IPS DF 6.9 (cell line): ENCODE results near the gene VWF.
"Not testable (repeated sequence)": the region's sequence is repeated elsewhere in the genome, so short reads cannot be mapped to it uniquely, and the experiment has no call there.

Experiments
- DNase-seq: peaks from one replicate; pipeline ENCODE4 v3.0.0-alpha.2; 2013; ENCODE audit warnings: low read depth, low spot score
- H3K27ac ChIP-seq: one replicate; pipeline ENCODE4 v1.5.1; 2013; ENCODE audit warnings: low read length, control low read depth
- H3K27me3 ChIP-seq: 2 replicates; pipeline ENCODE4 v1.6.1; 2013; ENCODE audit warnings: mild to moderate bottlenecking, low read length; ENCODE audit not compliant: control insufficient read depth, insufficient read depth
- H3K36me3 ChIP-seq: 2 replicates; pipeline ENCODE4 v1.6.1; 2013; ENCODE audit warnings: low read length; ENCODE audit not compliant: control insufficient read depth, insufficient read depth
- H3K4me1 ChIP-seq: 2 replicates; pipeline ENCODE4 v1.6.1; 2013; ENCODE audit warnings: low read length; ENCODE audit not compliant: control insufficient read depth, insufficient read depth
- H3K4me3 ChIP-seq: 2 replicates; pipeline ENCODE4 v1.5.1; 2013; ENCODE audit warnings: mild to moderate bottlenecking, low read length
- H3K9me3 ChIP-seq: 2 replicates; pipeline ENCODE4 v1.6.1; 2013; ENCODE audit warnings: low read length, inconsistent platforms; ENCODE audit not compliant: control insufficient read depth, insufficient read depth
- WGBS: extraction: QIAGEN DNeasy Blood & Tissue Kit; methylation state at CpG from one replicate; pipeline ENCODE4 v1.1.7; 2013; ENCODE audit warnings: mixed read lengths, missing lambda C conversion rate; ENCODE audit not compliant: insufficient read length, insufficient coverage; 5-methylcytosine and 5-hydroxymethylcytosine counted together

Gene VWF

DNA sequence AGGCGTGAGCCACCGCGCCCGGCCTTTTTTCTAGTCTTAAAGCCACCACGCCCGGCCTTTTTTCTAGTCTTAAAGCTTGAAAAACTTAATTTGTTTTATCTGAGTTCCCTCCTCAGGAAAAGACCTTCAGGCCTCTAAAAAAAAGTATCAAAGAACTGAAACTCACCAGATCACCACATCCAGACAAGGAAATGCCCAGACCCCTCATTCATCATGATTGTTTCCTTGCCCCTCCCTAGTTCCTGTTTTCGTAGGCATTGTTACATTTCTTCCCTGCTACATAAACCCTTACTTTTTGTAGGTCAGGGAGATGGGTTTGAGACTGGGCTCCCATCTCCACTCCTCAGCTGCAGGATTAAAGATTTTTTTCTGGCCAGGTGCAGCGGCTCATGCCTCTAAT, 21.1 kb upstream of the VWF start:
- Histone ChIP-seq H3K4me3 (no peak overlapping the region), H3K4me1 (peaks cover 2% of the 10 kb centered on the region; the same call in 1 of the 2 replicates), H3K9me3 (no peaks in the 10 kb centered on the region), H3K27ac (no peak overlapping the region), H3K36me3 (no peaks in the 10 kb centered on the region), H3K27me3 (no peaks in the 10 kb centered on the region)
- WGBS = no CpG with 5 or more reads among the region's 8 CpGs
- no peak for DNase-seq

DNA sequence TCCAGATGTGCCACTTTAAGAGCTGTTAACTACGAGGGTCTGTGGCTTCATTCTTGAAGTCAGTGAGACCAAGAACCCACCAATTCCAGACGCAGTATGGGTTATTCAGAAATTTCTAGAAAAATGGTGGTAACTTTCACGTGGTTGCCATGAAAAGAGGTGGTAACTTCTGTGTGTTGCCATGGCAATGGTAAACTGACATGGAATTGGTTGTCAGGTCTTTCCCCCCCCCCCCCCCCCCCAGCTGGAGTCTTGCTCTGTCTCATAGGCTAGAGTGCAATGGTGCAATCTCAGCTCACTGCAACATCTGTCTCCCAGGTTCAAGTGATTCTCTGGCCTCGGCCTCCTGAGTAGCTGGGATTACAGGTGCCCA, 18.8 kb upstream of the VWF start:
- Histone ChIP-seq H3K9me3 (no peaks in the 10 kb centered on the region), H3K36me3 (no peaks in the 10 kb centered on the region), H3K27me3 (no peaks in the 10 kb centered on the region), H3K4me1 (peaks cover 2% of the 10 kb centered on the region; the same call in 1 of the 2 replicates), H3K27ac (no peak overlapping the region), H3K4me3 (no peak overlapping the region)
- no peak for DNase-seq
- WGBS = no CpG with 5 or more reads among the region's 4 CpGs

DNA sequence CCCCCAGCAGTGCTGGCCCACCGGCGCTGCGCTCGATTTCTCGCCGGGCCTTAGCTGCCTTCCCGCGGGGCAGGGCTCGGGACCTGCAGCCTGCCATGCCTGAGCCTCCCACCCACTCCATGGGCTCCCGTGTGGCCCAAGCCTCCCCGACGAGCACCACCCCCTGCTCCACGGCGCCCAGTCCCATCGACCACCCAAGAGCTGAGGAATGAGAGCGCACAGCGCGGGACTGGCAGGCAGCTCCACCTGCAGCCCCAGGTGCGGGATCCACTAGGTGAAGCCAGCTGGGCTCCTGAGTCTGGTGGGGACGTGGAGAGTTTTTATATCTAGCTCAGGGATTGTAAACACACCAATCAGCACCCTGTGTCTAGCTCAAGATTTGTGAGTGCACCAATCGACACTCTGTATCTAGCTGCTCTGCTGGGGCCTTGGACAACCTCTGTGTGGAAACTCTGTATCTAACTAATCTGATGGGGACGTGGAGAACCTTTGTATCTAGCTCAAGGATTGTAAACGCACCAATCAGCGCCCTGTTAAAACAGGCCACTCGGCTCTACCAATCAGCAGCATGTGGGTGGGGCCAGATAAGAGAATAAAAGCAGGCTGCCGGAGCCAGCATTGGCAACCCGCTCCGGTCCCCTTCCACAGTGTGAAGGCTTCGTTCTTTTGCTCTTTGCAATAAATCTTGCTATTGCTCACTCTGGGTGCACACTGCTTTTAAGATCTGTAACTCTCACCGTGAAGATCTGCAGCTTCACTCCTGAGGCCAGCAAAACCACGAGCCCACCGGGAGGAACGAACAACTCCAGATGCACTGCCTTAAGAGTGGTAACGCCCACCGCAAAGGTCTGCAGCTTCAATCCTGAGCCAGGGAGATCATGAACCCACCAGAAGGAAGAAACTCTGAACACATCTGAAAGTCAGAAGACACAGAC, 18.2 kb upstream of the VWF start:
- not testable (repeated sequence) for H3K27me3 ChIP-seq, H3K27ac ChIP-seq, H3K36me3 ChIP-seq, H3K4me3 ChIP-seq, DNase-seq, H3K9me3 ChIP-seq, H3K4me1 ChIP-seq
- no CpG with 5 or more reads among the region's 35 CpGs for WGBS

DNA sequence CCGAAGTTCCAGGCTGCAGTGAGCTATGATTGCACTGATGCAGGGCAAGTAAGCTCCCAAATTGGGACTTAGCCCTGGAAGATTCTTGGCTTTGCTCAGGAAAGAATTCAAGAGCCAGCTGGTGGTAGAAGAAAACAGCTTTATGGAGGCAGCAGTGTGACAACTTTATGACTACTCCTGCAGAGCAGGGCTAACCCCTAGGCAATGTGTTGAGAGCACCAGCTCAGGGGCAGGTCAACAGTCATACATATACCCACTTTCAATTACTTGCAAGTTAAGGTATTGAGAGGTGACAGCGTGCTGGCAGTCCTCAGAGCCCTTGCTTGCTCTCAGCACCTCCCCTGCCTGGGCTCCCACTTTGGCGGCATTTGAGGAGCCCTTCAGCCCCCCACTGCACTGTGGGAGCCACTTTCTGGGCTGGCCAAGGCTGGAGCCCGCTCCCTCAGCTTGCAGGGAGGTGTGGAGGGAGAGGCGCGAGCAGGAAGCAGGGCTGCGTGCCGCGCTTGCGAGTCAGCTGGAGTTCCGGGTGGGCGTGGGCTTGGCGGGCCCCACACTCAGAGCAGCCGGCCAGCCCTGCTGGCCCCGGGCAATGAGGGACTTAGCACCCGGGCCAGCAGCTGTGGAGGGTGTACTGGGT, 17.4 kb upstream of the VWF start:
- H3K36me3 ChIP-seq, H3K4me3 ChIP-seq, H3K9me3 ChIP-seq, H3K4me1 ChIP-seq, H3K27ac ChIP-seq, H3K27me3 ChIP-seq, DNase-seq: not testable (repeated sequence)
- no CpG with 5 or more reads among the region's 16 CpGs for WGBS

DNA sequence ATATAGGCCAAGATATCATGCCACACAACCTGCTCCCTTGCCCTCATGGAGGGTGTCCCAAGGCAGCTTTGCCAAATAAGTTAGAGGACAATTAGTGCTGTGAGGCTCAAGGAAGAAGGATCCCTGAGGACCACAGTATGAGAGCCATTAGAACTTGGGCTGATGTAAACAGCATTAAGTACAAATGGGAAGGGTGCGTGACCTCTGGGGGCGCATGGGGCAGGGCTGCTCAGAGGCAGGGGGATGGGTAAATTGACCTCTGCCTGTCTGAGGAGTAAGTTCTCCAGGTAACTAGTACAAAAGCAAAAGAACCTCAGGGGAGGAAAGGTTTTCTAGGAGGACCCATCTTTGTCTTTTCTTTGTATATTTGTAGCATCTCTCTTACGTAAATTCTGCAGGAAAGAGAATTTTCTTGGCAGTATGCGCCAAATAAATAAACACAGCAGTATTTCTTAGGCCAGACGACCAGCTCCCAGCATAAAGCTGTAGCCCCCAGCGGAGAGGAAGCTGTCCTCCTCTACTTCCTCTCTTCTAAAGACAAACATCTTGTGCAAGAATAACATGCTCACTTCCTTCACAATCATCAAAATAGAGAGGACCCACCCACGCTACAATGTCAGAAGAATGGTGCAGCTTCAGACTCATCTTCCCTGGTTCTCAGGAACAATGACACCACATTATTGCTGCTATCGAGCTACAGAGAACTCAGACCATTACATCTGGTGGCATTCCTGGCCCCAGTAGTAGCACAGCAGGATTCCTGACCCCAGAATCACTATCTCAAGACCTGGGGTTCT, 16.4 kb upstream of the VWF start:
- Histone ChIP-seq H3K36me3 (no peaks in the 10 kb centered on the region), H3K4me1 (peaks cover 2% of the 10 kb centered on the region; the same call in 1 of the 2 replicates), H3K27me3 (no peaks in the 10 kb centered on the region), H3K9me3 (no peaks in the 10 kb centered on the region), H3K27ac (no peak overlapping the region), H3K4me3 (no peak overlapping the region)
- no peak for DNase-seq
- no CpG with 5 or more reads among the region's 8 CpGs for WGBS

DNA sequence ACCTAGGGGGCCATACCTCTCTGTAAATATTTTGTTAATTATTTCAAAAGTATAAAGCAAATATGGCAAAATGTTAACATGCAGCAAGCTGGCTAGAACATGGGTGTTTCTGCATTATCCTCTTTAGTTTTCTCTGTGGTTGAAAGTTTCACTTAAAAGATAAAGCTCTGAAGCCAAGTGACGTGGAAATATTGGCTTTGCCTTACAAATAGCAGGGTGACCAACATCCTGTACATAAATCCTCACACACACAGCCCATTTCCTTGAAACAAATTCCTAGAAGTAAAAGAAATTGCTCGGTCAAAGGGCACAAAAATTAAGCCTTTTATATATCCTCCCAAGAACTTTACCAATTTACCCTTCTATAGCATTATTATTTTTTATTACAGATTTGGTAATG, 10.6 kb upstream of the VWF start:
- Histone ChIP-seq H3K36me3 (no peaks in the 10 kb centered on the region), H3K27ac (no peak overlapping the region), H3K27me3 (no peaks in the 10 kb centered on the region), H3K4me3 (no peak overlapping the region), H3K9me3 (no peaks in the 10 kb centered on the region), H3K4me1 (no peaks in the 10 kb centered on the region)
- WGBS = no CpG with 5 or more reads among the region's 2 CpGs
- DNase-seq = no peak

DNA sequence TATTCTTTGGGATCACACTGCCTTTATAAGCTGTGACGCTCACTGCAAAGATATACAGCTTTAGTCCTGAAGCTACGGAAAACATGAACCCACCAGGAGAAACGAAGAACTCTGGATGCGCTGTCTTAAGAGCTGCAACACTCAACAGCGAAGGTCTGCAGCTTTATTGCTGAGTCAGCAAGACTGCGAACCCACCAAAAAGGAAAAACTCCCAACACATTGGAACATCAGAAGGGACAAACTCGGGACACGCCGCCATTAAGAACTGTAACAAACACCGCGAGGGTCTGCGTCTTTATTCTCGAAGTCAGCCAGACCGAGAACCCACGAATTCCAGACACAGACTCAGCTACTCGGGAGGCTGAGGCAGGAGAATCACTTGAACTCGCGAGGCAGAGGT, 9.2 kb upstream of the VWF start:
- DNase-seq = no peak
- Histone ChIP-seq H3K4me3 (no peak overlapping the region), H3K36me3 (no peaks in the 10 kb centered on the region), H3K4me1 (no peaks in the 10 kb centered on the region), H3K27me3 (no peaks in the 10 kb centered on the region), H3K27ac (no peak overlapping the region), H3K9me3 (no peaks in the 10 kb centered on the region)
- no CpG with 5 or more reads among the region's 18 CpGs for WGBS

DNA sequence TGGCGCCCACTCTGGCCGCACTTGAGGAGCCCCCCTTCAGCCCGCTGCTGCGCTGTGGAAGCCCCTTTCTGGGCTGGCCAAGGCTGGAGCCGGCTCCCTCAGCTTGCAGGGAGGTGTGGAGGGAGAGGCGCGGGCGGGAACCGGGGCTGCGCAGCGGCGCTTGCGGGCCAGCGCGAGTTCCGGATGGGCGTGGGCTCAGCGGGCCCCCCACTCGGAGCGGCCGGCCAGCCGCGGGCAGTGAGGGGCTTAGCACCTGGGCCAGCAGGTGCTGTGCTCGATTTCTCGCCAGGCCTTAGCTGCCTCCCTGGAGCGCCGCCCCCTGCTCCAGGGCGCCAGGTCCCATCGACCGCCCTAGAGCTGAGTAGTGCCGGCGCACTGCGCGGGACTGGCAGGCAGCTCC, 8.0 kb upstream of the VWF start:
- H3K4me3 ChIP-seq = no peak overlapping the region
- no peaks in the 10 kb centered on the region for H3K4me1 ChIP-seq
- no peak overlapping the region for H3K27ac ChIP-seq
- DNase-seq = no peak
- no peaks in the 10 kb centered on the region for H3K36me3 ChIP-seq
- WGBS = no CpG with 5 or more reads among the region's 34 CpGs
- H3K9me3 ChIP-seq = no peaks in the 10 kb centered on the region
- no peaks in the 10 kb centered on the region for H3K27me3 ChIP-seq

DNA sequence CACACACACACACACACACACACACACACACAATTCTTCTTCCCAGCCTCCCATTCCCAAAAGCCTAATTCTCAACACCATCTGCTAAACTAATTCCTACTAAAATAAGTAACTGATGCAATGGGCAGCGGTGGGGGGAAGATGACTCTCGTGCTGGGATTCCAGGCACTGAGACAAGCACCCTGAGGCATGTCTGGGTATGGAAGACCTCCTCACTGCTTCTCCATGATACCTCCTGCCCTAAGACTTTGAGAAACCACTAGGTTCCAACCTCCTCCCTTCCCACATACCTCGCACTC, 789 bp upstream of the VWF start:
- WGBS = no CpG with 5 or more reads among the region's 3 CpGs
- Histone ChIP-seq H3K4me1 (peaks cover 3% of the 10 kb centered on the region), H3K27me3 (no peaks in the 10 kb centered on the region; the same call in 1 of the 2 replicates), H3K36me3 (no peaks in the 10 kb centered on the region), H3K4me3 (no peak overlapping the region), H3K27ac (no peak overlapping the region), H3K9me3 (no peaks in the 10 kb centered on the region)
- no peak for DNase-seq

DNA sequence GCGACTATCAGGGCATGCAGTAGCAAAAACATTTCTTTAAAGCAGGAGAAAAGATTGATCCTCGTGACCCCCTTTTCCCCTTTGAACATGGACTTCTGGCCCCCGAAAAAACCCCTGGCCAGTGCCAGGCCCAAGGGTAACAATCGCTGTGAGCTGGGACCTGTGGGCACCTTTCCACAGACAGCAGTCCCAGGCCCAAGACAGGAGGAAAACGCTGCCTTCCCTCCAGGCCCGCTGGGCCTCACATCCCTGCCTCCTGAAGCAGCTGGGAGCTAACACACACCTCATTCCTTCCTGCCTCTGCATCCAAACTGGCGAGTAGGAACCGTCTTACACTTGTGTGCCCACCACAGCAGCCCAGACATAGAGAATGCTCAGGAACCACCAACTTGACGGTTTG, 1.2 kb downstream of the VWF start:
- Histone ChIP-seq H3K36me3 (no peaks in the 10 kb centered on the region), H3K27me3 (no peaks in the 10 kb centered on the region; the same call in 1 of the 2 replicates), H3K9me3 (no peaks in the 10 kb centered on the region), H3K4me3 (no peak overlapping the region), H3K4me1 (peaks cover 3% of the 10 kb centered on the region), H3K27ac (no peak overlapping the region)
- no peak for DNase-seq
- WGBS = no CpG with 5 or more reads among the region's 9 CpGs
